Measurements from ENCODE around the gene LIPE.

- TF ChIP-seq EP300 (IDR thresholded peaks at IDR 0.05): no peak
- no peak for TF ChIP-seq POLR2A (IDR thresholded peaks at IDR 0.05)
- TF ChIP-seq CTCF (IDR thresholded peaks at IDR 0.05): no peak
These were observed 6.5 kb upstream of the LIPE start for GRCh38 chr19:42433503-42434260.
